Neural progenitor cell (in vitro differentiated cells): ENCODE results near the gene SYNRG. TPM values are rescaled to one million over a fixed set of nuclear protein-coding genes. Genes with fewer than 3 reads are reported as not detected.

Experiments used
- DNase-seq: peaks from one replicate; pipeline ENCODE4 v3.0.0-alpha.2; 2016; ENCODE audit warnings: low spot score
- H2AFZ ChIP-seq: fragments of 200-600 bp; sonication (generic); replicated peaks from 2 replicates; pipeline ENCODE4 v1.6.1; 2016; ENCODE audit warnings: antibody characterized with exemption
- H3F3A ChIP-seq: fragments of 200-600 bp; sonication (generic); 2 replicates; pipeline ENCODE4 v1.6.1; 2016; ENCODE audit warnings: antibody characterized with exemption, low read depth
- H3K27ac ChIP-seq: fragments of 200-600 bp; sonication (generic); 2 replicates; pipeline ENCODE4 v1.5.1; 2016; ENCODE audit warnings: mild to moderate bottlenecking
- H3K27me3 ChIP-seq: fragments of 200-600 bp; sonication (generic); 2 replicates; pipeline ENCODE4 v1.6.1; 2016; ENCODE audit warnings: mild to moderate bottlenecking, moderate library complexity
- H3K36me3 ChIP-seq: fragments of 200-600 bp; sonication (generic); 2 replicates; pipeline ENCODE4 v1.5.1; 2016
- H3K4me1 ChIP-seq: fragments of 200-600 bp; sonication (generic); 2 replicates; pipeline ENCODE4 v1.6.1; 2016; ENCODE audit warnings: mixed run types
- H3K4me2 ChIP-seq: fragments of 200-600 bp; sonication (generic); 2 replicates; pipeline ENCODE4 v1.6.1; 2016
- H3K4me3 ChIP-seq: fragments of 200-600 bp; sonication (generic); 2 replicates; pipeline ENCODE4 v1.5.1; 2016
- H3K79me2 ChIP-seq: fragments of 200-600 bp; sonication (generic); 2 replicates; pipeline ENCODE4 v1.6.1; 2016; ENCODE audit warnings: low read depth
- H3K9ac ChIP-seq: fragments of 200-600 bp; sonication (generic); 2 replicates; pipeline ENCODE4 v1.6.1; 2016
- H3K9me3 ChIP-seq: fragments of 200-600 bp; sonication (generic); 2 replicates; pipeline ENCODE4 v1.5.1; 2016; ENCODE audit warnings: low read depth
- H4K20me1 ChIP-seq: fragments of 200-600 bp; sonication (generic); 2 replicates; pipeline ENCODE4 v1.6.1; 2016; ENCODE audit warnings: low read depth
- H3K27ac Mint-ChIP-seq: 3 replicates; pipeline ENCODE4 v1.8.0; 2021; ENCODE audit warnings: mixed read lengths
- H3K27me3 Mint-ChIP-seq: 2 replicates; pipeline ENCODE4 v1.8.0; 2022; ENCODE audit warnings: low read depth, mild to moderate bottlenecking, inconsistent platforms, moderate library complexity, mixed read lengths; ENCODE audit not compliant: insufficient read depth
- H3K36me3 Mint-ChIP-seq: 3 replicates; pipeline ENCODE4 v1.8.0; 2021; ENCODE audit warnings: mixed read lengths
- H3K4me1 Mint-ChIP-seq: 3 replicates; pipeline ENCODE4 v1.8.0; 2021; ENCODE audit warnings: mixed read lengths
- H3K4me3 Mint-ChIP-seq: 3 replicates; pipeline ENCODE4 v1.8.0; 2021; ENCODE audit warnings: mild to moderate bottlenecking, moderate library complexity, mixed read lengths
- H3K9me3 Mint-ChIP-seq: 3 replicates; pipeline ENCODE4 v1.8.0; 2020; ENCODE audit warnings: mixed read lengths
- EZH2 ChIP-seq: fragments of 200-600 bp; sonication (generic); IDR thresholded peaks from 2 replicates; pipeline ENCODE4 v1.6.1; 2017; ENCODE audit warnings: antibody characterized with exemption, mild to moderate bottlenecking, moderate library complexity
- EZH2phosphoT487 ChIP-seq: fragments of 200-600 bp; sonication (generic); IDR thresholded peaks from 2 replicates; pipeline ENCODE4 v1.6.1; 2017; ENCODE audit warnings: antibody characterized with exemption
- total RNA-seq: library from RNA; depleted of rRNA; stranded (reverse); fragments of >200 nt; gene quantifications from 2 replicates; pipeline ENCODE4 v1.2.3, GENCODE V29; 2015; ENCODE audit warnings: low replicate concordance
- TF ChIP-seq, protein P1 (sequence below): fragments of 200-600 bp; sonication (generic); IDR thresholded peaks from 2 replicates; pipeline ENCODE4 v1.5.1; 2017; ENCODE audit warnings: antibody characterized with exemption, mild to moderate bottlenecking

The SYNRG gene
- total RNA-seq, 1 donor from 2014 or later, result 22.4 TPM

DNA sequence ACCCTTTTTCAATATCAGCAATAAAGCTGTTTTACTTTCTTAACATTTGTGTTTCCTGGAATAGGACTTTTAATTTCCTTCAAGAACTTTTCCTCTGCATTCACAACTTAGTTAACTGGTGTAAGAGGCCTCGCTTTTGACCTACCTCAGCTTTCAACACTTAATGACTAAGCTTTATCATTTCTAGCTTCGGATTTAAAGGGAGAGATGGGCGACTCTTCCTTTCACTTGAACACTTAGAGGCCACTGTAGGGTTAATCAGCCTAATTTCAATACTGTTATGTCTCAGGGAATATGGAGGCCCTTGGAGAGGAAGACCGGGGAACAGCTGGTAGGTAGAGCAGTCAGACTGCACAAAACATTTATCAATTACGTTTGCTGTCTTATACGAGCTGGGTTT is 4.7 kb downstream of the SYNRG start:
- no peaks in the 10 kb centered on the region for H3K27me3 ChIP-seq
- peaks cover 25% of the 10 kb centered on the region for H3F3A ChIP-seq
- no peak for DNase-seq
- H3K27ac ChIP-seq, result no peak overlapping the region
- H2AFZ ChIP-seq, result no peak overlapping the region
- H3K9me3 ChIP-seq, result no peaks in the 10 kb centered on the region
- no peak overlapping the region for H3K4me2 ChIP-seq
- peaks cover 6% of the 10 kb centered on the region for H3K4me1 ChIP-seq
- H3K36me3 Mint-ChIP-seq, result peaks cover 22% of the 10 kb centered on the region
- H3K4me3 Mint-ChIP-seq, result no peak overlapping the region
- H3K4me1 Mint-ChIP-seq, result peaks cover 7% of the 10 kb centered on the region
- TF ChIP-seq EZH2phosphoT487 (no peak), EZH2 (no peak)
- TF ChIP-seq, protein P1, sequence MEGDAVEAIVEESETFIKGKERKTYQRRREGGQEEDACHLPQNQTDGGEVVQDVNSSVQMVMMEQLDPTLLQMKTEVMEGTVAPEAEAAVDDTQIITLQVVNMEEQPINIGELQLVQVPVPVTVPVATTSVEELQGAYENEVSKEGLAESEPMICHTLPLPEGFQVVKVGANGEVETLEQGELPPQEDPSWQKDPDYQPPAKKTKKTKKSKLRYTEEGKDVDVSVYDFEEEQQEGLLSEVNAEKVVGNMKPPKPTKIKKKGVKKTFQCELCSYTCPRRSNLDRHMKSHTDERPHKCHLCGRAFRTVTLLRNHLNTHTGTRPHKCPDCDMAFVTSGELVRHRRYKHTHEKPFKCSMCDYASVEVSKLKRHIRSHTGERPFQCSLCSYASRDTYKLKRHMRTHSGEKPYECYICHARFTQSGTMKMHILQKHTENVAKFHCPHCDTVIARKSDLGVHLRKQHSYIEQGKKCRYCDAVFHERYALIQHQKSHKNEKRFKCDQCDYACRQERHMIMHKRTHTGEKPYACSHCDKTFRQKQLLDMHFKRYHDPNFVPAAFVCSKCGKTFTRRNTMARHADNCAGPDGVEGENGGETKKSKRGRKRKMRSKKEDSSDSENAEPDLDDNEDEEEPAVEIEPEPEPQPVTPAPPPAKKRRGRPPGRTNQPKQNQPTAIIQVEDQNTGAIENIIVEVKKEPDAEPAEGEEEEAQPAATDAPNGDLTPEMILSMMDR, result no peak
- no peaks in the 10 kb centered on the region for H3K27me3 Mint-ChIP-seq
- peaks cover 15% of the 10 kb centered on the region for H3K9me3 Mint-ChIP-seq
- H3K79me2 ChIP-seq, result peaks cover 73% of the 10 kb centered on the region
- H3K9ac ChIP-seq, result no peak overlapping the region
- H3K27ac Mint-ChIP-seq, result no peak overlapping the region
- H3K36me3 ChIP-seq, result no peaks in the 10 kb centered on the region
- peaks cover 4% of the 10 kb centered on the region for H4K20me1 ChIP-seq
- H3K4me3 ChIP-seq, result no peak overlapping the region

DNA sequence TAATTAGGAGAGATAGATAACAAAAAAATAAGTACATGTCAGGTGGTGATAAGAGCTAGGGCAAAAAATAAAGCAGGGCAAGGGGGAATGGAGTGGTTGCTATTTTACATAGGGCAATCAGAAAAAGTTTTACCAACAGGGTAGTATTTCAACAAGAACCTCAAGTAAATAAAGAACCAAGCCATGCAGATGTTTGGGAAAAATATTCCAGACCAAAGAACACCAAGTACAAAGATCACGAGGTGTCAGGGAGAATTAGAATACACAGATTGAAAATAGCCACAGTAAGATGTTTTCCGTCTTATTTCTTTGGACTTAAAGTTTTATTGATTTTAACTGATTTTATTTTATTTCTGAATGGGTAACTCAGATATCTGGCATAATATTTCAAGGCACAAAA is 11.1 kb downstream of the SYNRG start:
- TF ChIP-seq, protein P1, result no peak
- TF ChIP-seq EZH2phosphoT487, result no peak
- TF ChIP-seq EZH2, result no peak
- Histone ChIP-seq H3K9me3 (no peaks in the 10 kb centered on the region), H3K4me2 (no peak overlapping the region), H2AFZ (no peak overlapping the region), H3K4me3 (no peak overlapping the region), H3K27me3 (no peaks in the 10 kb centered on the region), H3F3A (peaks cover 13% of the 10 kb centered on the region), H3K36me3 (peaks cover 11% of the 10 kb centered on the region), H3K27ac (no peak overlapping the region), H3K9ac (no peak overlapping the region), H3K79me2 (peaks cover 17% of the 10 kb centered on the region), H4K20me1 (peaks cover 4% of the 10 kb centered on the region), H3K4me1 (no peaks in the 10 kb centered on the region)
- Mint-ChIP-seq H3K4me1 (no peaks in the 10 kb centered on the region), H3K4me3 (no peak overlapping the region), H3K9me3 (peaks cover 6% of the 10 kb centered on the region), H3K27ac (no peak overlapping the region), H3K27me3 (peaks cover 2% of the 10 kb centered on the region), H3K36me3 (peaks cover 29% of the 10 kb centered on the region)
- no peak for DNase-seq

DNA sequence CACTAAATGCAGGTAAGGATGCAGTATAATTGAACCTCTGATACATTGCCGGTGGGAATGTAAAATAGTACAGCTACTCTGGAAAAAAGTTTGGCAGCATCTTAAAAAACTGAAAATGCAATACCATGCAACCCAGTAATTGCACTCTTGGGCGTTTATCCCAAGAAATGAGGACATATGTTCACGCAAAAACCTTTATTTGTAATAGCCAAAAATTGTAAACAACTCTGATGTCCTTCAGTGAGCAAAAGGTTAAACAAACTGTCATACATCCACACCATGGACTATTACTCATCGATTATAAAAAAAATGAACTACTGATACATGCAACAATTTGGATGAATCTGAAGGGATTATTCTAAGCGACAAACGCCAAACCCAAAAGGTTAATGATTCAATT is 16.9 kb downstream of the SYNRG start:
- Mint-ChIP-seq H3K27ac (no peak overlapping the region), H3K4me3 (no peak overlapping the region), H3K9me3 (no peaks in the 10 kb centered on the region), H3K27me3 (peaks cover 2% of the 10 kb centered on the region), H3K36me3 (peaks cover 23% of the 10 kb centered on the region), H3K4me1 (no peaks in the 10 kb centered on the region)
- Histone ChIP-seq H4K20me1 (peaks cover 11% of the 10 kb centered on the region), H3F3A (peaks cover 8% of the 10 kb centered on the region), H3K36me3 (peaks cover 11% of the 10 kb centered on the region), H3K4me1 (no peaks in the 10 kb centered on the region), H2AFZ (no peak overlapping the region), H3K27ac (no peak overlapping the region), H3K4me2 (no peak overlapping the region), H3K9ac (no peak overlapping the region), H3K79me2 (no peaks in the 10 kb centered on the region), H3K9me3 (no peaks in the 10 kb centered on the region), H3K27me3 (no peaks in the 10 kb centered on the region), H3K4me3 (no peak overlapping the region)
- no peak for DNase-seq
- TF ChIP-seq, protein P1, result no peak
- TF ChIP-seq EZH2, result no peak
- no peak for TF ChIP-seq EZH2phosphoT487
